HG03378 (cell line): Measurements from ENCODE around the gene ATXN7L2.

Experiments used
- ATAC-seq: cut with Tn5 transposase; IDR thresholded peaks from one replicate; pipeline ENCODE4 v1.9.1; 2021; ENCODE audit warnings: mild to moderate bottlenecking, moderate library complexity; ENCODE audit not compliant: unreplicated experiment

The ATXN7L2 gene

DNA sequence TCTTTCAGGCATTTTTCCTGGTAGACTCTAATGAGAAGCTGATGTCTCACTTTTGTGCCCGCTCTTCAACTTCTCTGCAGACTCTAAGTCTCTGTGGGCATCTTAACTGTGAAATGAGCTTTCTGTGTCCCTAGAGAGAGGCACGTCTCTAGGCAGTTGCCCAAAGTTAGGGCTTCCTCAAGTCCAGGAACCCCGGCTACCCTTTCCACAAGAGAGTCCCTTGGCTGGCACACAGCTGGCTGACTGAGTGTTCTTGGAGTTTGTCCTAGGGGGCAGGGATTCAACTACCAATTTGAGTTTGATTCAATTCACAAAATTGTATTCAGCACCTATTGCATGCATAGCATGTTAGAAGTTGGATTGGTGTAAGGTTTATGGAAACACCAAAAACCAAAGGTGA is 57.4 kb downstream of the ATXN7L2 start:
- no peak for ATAC-seq
